ENCODE data around the gene ANO2.

The ANO2 gene

DNA sequence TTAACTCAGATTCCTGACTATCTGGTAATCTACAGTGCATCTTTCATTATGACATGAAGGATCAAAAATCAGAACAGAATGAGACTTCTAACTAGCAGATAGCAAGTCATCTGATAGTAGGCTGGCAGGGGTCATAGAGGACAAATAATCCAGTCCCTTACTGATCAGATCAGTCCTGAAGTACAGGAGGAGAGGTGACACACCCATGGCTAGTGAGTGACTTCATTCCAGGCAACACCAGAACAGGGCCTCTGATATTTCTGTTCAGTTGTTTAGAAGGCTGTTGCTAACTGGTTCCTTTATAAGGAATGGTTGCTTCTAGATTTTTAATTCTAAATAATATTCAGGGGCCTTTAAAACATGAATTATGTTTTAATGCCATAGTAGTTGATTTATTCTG, 291.0 kb downstream of the ANO2 start:
- no peak for DNase-seq

DNA sequence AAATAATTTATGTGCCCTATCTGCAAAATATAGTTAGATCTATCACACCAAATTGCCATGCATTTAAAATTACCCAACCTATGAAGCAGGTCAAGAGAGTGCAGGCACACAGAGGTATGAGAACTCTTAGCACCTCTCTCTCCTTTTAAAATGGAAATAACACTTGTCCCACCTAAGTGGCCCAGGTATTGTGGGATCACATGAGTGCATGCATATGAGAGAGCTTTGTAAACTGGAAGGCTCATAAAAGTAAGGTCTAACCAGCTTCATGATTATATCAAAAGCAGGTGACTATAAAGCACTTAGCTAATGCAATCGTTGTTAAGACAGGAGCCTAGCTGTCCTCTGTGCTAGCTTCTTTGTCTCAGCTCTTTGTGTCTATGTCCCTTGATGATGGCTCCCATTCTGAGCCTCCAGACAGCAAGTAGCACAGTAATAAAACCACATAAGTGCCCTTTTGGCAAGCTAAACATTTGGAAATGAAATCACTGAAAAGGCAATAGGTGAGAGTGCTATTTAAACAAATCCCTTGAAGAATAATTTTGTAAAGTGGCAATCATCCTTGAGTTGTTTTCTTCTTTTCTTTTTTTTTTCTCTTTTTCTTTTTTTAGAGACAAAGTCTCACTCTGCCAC, 294.1 kb downstream of the ANO2 start:
- DNase-seq = peak; percentile 94

DNA sequence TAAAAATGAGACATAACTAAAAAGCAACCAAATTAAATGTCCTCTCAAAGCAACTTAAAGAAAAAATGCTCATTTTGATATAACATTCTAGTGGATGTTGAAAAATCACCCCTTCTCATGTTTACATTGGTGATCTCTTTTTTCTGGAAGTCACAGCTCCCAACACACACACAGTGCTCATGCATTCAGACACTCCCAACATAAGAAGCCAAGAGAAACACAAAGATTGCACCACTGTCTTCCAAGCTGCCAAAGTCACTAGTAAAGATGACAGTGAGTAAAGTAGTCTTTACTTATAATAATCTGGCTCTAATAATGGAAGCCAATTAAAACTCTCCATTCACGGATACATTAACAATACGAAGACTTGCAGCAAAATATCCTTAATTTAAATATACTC, 294.8 kb downstream of the ANO2 start:
- no peak for DNase-seq

DNA sequence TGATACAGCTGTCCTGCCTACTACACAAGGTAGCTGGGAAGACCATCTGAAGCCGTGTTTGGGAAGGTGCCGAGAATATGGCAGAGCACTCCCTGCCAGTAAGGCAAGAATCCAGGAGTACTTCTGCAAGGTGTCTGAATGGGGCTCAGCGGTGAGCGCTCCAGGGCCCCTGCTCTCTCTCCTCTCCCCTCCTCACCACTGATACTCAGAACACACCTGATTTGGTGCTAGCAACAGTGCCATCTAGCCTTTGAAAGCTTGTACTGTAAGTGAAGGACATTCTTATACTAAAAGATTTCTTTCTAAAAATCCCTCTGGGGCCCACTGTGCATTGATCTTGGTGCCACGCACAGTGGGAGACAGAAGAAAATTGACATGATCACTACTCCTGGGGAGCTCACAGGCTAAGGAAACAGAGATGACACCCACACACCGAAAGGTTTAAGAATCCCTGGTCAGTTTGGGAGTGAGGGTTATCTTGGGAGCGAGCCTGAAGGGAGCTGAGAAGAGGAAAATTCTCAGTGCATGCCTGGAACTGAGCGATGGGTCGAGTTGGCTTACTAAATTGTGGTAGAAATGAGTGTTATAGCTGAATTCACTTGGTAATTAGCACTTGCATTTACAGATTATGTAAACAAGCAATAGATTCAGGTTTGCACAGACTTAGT, 296.2 kb downstream of the ANO2 start:
- peak; percentile 84 for DNase-seq

DNA sequence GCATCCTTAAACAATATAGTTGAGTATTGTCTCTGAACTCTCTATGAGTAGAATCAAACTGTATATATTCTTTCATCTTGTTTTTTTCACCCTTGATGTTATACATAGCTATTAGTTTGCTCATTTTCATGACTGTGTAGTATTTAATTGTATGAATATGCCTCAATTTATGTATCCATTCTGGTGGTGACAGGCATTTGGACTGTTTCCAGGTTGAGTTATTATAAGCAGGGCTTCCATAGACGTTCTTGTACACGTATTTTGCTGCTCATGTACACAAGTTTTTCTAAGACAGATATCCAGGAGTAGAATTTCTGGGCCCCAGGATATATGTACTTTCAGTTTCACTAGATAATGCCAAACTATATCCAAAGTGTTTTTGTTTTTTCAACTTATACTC, 301.8 kb downstream of the ANO2 start:
- DNase-seq = no peak

DNA sequence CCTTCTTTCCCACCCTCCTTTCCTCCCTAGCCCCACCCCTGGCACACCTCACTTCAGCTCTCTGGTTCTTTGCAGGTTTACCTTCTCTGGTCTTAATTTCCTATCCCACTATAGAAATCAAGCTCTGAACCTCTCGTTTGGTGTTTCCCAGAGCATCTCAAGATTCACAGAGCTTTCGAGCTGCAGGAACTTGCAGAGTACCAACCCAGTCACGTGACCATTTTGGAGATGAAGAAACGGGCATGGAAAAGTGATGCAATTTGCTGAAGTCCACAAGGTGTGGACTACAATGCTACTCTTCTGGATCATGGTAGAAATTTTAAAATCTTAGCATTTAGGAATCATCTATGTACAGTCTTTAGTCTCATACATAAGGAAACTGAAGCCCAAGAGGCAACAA, 307.4 kb downstream of the ANO2 start:
- DNase-seq = no peak

DNA sequence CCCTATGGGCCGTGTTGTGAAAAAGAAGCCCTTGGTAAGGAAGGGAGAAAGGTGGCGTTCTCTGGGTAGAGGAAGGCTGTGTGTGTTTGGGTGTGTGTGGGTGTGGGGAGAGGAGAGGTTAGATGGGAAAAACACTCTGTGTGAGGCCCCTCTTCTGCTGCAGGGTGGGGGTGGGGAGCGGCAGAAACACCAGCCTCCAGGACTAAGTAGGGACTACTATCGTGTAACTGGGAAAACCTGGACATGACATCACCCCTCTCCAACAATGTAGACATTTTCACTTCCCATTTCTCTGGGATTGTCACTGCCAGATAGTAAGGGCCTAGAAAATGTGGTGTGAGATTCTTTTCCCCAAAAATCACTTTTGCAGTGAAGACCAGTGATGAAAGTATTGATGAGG, 308.2 kb downstream of the ANO2 start:
- DNase-seq = no peak

DNA sequence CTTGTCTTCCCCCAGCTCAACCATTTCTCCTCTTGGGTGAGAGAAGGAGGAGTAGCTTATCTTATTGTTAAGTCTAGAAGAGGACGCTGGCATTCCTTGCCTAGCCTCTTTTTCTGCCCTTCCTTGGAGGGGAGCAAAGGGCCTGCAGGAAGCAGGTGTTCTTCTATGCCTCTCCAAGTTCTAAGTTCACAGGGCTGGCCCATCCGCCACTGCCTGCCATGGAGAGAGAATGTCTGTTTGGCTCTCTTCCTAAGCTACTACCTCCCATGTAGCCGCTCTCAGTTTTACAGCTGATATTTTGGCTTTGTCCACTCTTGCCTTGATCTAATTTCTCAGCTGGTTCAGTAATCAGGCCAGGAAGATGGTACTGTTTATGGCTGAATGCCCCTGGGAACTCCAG, 312.0 kb downstream of the ANO2 start:
- DNase-seq = no peak

DNA sequence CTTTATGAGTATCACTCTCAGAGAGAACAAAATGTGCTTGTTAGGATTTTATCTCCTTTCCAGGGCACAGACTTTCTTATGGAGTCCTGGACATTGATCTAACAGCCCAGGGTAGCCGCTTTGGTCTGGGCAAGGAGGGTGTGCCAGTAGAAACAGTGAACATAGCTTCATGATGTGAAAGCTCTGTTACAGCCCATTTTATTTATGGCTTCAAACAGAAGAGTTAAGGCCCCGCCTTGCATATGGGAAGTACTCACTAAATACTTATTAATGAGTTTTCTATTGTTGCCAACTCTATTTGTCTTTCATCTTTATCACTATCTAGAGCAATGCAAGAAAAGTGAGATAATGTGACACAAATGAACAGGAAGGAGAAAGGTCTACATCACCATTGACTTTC, 312.6 kb downstream of the ANO2 start:
- no peak for DNase-seq

DNA sequence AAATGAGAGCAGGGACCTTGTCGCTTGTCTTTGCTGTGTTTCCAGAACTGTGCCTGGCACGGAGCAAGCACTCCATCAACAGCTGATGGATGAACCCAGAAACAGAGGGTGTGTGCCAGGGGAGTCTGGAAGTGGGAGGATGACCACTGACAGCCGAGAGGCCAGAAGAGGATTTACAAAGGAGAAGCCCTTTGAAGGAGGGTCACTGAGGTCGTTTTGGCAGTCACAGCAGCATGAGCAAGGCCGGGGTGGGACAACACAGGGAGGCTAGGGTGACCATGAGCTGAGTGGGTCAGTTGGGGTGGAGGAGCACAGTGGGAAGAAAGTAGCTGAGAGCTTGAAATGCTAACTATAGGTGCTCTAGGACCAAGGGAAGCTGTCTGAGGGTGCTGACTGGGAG, 313.6 kb downstream of the ANO2 start:
- no peak for DNase-seq

DNA sequence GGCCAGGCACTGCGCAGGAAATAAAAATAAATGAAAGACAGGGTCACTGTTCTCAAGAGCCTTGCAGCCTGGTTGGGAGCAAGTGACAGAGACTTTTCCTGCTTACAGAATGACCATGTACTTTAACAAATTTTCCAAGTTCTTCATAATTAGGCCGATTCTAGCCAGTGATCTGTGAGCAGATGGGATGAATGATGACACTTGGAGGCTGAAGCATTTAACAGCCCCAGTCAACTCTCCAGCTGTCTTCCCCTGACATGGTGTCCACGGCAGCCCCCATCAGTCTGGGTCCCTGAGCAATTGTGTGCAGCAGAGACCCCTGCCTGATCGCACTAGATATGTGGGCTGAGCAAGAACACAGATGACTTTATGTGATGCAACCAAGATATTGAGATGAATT, 314.3 kb downstream of the ANO2 start:
- no peak for DNase-seq

DNA sequence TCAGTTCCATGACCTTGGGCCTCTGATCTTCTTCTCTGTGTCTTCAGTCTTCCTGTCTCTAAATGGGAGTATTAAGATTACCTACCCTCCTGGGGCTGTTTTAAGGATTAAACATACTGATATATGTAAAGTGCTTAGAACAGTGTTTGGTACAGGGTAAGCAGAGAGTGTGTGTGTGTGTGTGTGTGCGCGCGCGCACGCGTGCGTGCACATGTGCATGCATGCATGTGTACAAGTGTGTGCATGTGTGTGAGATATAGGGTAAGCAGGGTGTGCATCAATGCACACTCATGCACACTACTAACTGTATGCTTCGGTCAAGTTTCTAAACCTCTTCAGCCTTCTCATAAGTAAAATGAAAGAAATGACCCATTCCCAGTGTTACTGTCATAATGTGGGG, 316.6 kb downstream of the ANO2 start:
- no peak for DNase-seq

DNA sequence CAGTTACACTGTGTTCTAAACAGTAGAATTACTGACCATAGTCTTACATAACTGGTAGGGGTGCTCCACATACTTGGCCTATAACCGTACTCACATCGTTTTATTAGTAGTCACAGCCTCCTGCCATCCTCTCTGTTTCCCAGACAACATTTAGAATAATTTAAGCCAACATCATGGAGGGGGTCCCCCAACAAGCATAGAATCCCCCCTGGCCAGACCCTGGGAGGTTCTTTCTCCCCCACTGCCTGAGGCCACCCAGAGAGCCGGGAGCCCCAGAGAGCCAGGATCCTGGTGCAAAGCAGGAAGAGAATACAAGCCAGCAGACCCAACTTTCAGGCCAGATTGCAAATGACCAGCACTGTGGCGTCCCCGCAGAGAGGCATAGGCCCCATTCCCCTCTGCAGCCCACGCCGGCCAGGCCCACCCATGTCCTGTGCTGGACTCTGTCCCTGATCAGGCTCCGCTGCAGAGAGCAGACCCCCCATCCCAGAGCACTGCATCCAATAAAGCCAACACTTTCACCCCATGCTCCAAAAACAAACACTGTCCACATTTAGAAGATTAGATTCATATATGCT, 317.9 kb downstream of the ANO2 start:
- no peak for DNase-seq

DNA sequence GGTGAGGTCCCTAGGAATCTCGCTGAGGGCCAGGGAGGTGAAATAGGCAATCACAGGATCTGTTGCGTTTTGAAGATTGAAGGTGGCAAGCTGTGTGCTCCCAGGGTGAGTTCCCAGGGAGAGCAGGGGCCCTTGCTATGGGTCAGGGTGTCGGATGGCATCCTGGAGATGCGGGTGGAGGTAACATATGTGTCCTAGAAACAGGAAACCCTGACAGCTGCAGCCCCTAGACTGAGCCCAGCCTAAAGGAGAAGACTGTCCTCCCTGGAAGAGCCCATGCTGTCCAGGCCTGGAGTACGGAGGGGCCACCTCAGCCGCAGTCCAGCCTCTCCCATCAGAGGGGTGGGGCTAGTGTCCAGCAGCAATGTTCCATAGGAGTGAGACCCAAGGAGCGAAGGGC, 318.9 kb downstream of the ANO2 start:
- no peak for DNase-seq

DNA sequence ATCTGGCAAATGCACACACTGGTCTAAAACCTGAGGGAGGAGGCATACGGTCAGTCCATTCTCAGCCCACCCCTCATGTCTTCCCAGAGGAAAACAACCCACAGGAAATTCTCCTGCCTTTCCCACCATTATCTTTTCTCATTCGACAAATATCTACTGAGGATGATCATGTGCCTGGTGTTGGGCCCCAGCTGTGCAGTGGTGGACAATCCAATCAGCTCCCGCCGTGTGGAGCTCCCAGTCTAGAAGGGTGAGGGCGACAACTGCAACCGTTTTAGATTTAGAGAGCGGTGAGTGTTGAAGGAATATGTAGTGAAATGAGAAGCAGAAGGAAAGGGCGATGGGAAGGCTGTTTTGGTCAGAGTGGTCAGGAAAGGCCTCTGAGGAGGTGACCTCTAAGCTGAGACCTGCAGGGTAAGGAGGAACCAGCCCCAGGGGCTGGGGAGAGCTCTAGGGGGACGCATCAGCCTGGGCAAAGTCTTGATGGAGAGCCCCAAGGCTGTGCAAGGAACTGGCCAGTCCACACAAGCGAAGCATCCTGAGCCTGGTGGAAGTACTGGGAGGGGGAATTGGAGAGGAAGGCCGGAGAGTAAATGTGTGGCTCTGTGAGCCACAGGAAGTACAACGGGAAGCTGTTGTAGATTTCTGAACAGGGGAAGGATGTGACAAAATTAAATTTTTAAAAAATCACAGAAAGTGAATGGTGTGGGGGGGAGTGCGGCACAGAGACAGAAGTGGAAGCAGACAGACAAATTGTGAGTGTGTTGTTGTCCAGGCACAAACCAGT, 320.4 kb downstream of the ANO2 start:
- no peak for DNase-seq

DNA sequence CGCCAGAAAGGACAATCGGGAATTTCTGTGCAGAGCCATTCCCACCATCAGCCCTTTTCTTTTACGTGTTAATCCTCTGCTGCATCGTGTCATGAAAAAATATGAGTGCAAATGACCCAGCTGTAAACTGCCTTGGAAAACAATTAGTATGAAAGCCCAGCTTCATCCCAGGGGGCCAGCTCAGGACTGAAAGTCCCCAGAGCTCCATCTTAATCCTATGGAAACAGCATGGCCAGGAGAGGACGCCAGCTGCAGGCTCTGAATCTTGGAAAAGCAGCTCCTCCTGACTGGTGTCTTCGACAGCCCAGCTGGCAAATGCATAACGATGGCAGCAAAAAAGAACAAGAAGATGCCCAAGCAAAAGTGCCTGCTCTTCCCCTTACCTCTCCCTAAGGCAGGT, 321.6 kb downstream of the ANO2 start:
- DNase-seq = no peak

DNA sequence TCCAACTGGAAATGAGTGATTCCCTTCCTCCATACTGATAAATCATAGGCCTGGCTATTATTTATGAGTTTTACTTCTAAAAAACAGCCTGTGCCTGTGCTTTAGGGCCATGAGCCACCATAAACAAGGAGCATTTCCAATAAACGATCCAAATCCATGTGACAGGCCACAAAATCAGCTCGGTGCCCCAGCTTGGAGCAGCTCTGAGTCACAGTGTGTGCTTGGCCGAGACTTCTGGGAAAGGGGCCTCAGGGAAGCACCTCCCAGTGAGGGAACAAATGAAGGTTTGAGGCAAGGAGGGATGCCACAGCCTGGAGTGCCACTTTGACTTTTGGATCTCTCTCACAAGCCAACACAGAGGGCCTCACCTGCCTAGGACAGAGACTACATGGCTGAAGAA, 322.8 kb downstream of the ANO2 start:
- no peak for DNase-seq

DNA sequence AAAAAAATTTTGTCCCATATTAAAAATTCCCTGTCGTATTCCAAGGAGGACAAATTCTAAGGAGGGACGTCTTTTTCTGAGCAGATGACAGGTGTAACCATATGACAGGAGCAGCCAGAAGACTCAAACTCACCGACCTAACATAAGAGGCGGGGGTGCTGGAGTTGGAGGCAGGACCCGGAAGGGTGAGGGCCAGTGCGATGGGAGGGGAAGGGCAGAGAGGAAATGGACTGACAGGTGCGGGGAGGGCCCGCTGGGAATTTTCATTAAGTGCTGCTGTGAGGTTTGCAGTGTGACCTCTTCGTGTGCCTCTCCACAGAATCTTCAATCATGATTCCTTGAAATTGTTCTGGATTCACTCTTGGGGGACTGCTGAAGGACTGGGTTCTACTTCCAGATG, 323.7 kb downstream of the ANO2 start:
- DNase-seq = no peak

DNA sequence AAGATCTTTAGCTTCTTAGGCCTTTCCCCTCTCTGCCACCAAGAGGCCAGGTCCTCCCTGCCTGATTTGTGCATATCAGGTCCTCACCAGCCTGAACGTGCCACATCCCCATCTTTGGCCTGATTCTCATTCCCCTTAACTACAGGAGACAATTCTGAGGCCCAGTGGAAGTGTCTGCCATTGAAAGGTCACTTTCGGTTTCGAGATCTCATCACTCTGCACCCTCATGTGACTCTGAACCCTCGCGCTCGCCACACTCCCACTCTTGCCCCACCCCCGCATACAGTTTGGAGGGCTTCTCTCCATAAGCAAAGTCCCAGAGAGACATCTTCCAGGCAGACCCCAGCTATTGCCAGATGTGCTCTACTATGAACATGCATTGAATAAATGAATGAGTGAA, 324.2 kb downstream of the ANO2 start:
- no peak for DNase-seq

DNA sequence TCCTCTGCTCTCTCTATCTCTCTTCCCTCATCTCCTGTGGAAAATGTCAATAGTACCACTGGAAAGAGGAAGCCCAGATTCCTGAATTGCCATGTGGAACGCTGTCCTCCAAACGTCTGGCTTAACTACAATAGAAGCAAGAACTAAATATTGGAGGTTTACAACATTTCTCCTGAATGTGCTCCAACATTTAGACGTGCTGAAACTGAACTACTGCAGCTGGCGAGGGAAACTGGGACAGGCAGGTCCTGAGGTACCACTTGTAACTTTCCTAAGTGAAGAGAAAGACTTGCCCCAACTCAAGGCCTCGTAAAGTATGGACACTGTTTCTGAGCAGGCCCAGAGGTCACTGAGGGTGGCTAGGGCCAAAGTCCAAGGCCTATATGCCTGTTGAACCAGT, 325.4 kb downstream of the ANO2 start:
- DNase-seq = no peak

DNA sequence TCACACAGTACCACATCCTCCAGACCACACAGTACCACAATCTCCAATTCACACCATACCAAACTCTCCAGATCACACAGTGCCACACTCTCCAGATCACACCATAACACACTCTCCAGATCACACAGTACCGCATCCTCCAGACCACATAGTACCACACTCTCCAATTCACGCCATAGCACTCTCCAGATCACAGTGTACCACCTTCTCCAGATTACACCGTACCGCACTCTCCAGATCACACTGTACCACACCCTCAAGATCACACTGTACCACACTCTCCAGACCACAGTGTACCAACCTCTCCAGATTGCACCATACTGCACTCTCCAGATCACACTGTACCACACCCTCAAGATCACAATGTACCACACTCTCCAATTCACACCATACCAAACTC, 328.2 kb downstream of the ANO2 start:
- no peak for DNase-seq

DNA sequence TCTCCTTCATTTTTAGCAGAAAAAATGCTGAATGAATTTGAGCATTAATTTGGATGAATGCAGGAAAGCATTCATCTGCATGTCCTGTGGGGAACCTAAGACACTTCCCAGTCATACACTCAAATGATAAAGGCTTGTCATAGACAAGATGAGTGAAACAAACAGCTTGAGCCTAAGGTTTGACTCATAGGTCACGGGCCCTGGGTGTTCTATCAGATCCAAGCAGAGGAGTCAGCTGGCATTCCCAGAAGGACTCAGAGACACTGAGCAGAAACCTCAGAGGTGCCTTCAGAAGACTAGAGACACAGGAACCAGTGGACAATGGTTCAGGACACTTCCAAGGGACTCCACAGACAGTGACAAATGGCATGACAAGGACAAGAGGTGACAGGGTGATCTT, 329.3 kb downstream of the ANO2 start:
- DNase-seq = no peak

DNA sequence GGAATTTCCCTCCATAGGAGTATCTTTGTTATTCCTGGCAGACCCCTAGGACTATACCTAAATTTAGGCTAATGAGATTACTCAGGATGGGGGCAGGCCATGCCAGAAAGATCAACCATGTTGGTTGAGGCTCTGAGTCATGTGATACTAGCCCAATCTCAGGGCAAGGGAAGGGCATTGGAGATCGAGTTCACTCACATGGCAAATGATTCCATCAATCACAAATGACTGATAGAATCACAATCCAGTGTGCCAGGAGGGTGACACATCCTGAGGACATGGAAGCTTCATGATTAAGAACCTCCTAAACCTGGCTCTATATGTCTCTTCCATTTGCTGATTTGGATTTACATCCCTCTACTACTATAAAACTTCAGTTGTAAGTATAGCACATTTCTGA, 330.8 kb downstream of the ANO2 start:
- DNase-seq = no peak
